ENCODE measurements around the gene GOLGB1.
"Not testable (repeated sequence)": the region's sequence is repeated elsewhere in the genome, so short reads cannot be mapped to it uniquely, and the experiment has no call there.

The GOLGB1 gene

DNA sequence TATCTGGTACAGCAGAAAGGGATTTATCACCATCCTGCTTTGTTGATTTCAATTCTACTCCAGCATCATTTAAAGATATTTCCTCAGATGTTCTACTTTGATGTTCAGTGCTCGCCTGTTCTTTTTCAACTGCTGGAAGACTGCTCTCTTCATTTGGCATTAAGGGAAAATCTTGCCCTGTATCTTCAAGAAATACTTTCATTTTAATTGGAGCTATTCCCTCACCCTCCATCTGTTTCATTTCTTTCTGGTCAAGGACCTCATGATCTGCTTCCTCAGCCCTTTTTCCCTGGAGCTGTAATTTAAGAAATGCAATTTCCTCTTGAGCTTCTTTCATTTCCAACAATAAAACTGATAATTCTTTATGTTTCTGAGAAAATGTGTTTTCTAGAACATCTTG lies 51.1 kb downstream of the GOLGB1 start:
- ChIA-PET CTCF (no interaction called here), POLR2A (no interaction called here)
- TF ChIP-seq, protein P1, sequence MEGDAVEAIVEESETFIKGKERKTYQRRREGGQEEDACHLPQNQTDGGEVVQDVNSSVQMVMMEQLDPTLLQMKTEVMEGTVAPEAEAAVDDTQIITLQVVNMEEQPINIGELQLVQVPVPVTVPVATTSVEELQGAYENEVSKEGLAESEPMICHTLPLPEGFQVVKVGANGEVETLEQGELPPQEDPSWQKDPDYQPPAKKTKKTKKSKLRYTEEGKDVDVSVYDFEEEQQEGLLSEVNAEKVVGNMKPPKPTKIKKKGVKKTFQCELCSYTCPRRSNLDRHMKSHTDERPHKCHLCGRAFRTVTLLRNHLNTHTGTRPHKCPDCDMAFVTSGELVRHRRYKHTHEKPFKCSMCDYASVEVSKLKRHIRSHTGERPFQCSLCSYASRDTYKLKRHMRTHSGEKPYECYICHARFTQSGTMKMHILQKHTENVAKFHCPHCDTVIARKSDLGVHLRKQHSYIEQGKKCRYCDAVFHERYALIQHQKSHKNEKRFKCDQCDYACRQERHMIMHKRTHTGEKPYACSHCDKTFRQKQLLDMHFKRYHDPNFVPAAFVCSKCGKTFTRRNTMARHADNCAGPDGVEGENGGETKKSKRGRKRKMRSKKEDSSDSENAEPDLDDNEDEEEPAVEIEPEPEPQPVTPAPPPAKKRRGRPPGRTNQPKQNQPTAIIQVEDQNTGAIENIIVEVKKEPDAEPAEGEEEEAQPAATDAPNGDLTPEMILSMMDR (IDR thresholded peaks at IDR 0.05; ENCODE audit: insufficient read depth, low read length, missing control alignments) = no peak
- DNase-seq (ENCODE audit: low read depth, low spot score) = no peak
- H3K4me3 ChIP-seq (ENCODE audit: low read depth, low read length) = no peak overlapping the region

DNA sequence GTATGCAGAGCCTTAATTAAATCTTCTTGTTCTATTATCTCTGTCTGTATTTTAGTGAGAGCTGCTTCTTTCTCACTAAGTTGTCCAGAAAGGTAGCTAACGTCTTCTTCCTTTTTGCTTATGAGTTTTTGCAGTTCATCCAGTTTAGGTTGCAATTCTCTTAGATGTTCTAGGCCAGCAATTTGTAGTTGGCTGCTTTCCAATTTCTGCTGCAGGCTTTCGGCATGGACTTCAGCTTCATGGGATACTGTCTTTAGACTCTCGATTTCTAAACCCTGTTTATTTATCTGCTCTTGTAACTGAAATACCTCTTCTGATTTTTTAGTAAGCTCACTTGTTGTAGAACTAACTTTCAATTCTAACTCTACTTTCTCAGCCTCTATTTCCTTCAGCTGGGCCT lies 53.4 kb downstream of the GOLGB1 start:
- TF ChIP-seq, protein P1 (IDR thresholded peaks at IDR 0.05; ENCODE audit: insufficient read depth, low read length, missing control alignments) = no peak
- CTCF ChIA-PET = interaction anchor here (1.0 to 1.8 kb wide), 3 partner anchors 10 to 31 kb away, joined by 3 to 5 read pairs (median 5); no protein-coding TSS in a partner anchor
- H3K4me3 ChIP-seq (ENCODE audit: low read depth, low read length) = no peak overlapping the region
- DNase-seq (ENCODE audit: low read depth, low spot score) = no peak
- POLR2A ChIA-PET = interaction anchor here (0.6 kb wide), 1 partner anchor 19 kb away, joined by 3 read pairs; no protein-coding TSS in a partner anchor

DNA sequence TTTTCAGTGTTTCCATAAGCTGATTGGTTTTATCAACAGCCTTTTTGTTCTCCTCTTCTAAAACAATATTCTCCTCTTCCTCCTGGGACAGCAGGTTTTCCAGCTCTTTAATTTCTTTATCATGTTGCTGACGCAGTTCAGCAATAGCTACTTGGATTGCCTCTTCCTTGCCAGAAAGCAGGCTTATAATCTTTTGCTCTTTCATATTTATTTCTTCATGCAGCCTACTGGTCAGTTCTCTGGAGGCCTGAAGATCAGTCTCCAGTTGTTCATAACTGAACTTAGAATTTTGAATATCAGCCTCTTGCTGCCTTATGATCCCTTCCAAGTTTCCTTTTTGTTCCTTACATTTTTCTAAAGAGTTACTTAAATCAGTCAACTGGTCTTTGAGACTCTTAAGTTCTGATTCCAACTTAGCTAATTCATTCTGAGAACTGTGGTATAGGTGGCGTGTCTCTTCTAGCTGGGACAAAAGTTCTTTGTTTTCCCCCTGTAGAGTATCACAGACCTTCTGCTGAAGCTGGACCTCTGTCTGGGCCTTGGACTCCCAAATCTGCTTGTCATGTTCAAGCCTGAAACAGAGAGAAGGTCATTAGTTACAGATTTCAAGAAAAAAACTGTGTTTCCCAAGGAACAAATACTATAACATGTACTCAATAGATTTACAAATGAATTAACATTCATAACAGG lies 57.4 kb downstream of the GOLGB1 start:
- TF ChIP-seq, protein P1 (IDR thresholded peaks at IDR 0.05; ENCODE audit: insufficient read depth, low read length, missing control alignments) = no peak
- no peak for DNase-seq (ENCODE audit: low read depth, low spot score)
- POLR2A ChIA-PET = no interaction called here
- CTCF ChIA-PET = no interaction called here
- H3K4me3 ChIP-seq (ENCODE audit: low read depth, low read length) = no peak overlapping the region

DNA sequence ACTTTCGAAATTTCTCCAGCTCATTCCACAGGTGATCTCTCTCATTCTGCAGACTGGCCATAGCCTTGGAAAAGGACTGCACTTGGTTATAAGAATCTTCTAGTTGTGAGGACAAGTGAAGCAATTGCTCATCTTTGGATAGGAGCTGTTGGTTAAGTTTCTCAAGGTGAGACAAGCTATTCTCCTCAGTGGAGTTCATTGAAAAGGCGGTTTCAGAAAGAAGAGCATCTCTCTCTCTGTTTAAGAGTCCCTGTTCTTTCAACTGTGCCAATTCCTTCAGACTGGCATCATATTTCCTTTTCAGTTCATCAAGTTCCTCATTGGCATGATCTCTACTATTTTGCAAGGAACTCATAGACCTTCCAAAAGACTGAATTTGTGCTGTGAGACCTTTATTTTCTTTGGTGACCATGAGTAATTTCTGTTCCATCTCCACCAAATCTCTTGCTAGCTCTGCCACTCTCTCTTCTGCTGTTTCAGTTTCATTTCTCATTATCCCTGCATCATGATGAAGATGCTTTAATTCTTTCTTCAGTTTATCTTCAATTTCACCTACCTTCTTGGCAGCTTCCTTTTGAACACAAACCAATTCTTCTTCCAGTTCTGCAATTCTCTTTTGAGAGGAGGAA lies 58.6 kb downstream of the GOLGB1 start:
- H3K4me3 ChIP-seq (ENCODE audit: low read depth, low read length) = no peak overlapping the region
- CTCF ChIA-PET = no interaction called here
- TF ChIP-seq, protein P1 (IDR thresholded peaks at IDR 0.05; ENCODE audit: insufficient read depth, low read length, missing control alignments) = no peak
- no peak for DNase-seq (ENCODE audit: low read depth, low spot score)
- POLR2A ChIA-PET = interaction anchor here (0.7 kb wide), 1 partner anchor 11 kb away, joined by 3 read pairs; no protein-coding TSS in a partner anchor

DNA sequence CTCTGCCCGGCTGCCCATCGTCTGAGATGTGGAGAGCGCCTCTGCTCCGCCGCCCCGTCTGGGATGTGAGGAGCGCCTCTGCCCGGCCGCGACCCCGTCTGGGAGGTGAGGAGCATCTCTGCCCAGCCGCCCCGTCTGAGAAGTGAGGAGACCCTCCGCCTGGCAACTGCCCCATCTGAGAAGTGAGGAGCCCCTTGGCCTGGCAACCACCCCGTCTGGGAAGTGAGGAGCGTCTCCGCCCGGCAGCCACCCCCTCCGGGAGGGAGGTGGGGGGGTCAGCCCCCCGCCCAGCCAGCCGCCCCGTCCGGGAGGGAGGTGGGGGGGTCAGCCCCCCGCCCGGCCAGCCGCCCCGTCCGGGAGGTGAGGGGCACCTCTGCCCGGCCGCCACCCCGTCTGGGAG lies 60.8 kb downstream of the GOLGB1 start:
- H3K4me3 ChIP-seq (ENCODE audit: low read depth, low read length); DNase-seq (ENCODE audit: low read depth, low spot score); CTCF ChIA-PET; POLR2A ChIA-PET: not testable (repeated sequence)

DNA sequence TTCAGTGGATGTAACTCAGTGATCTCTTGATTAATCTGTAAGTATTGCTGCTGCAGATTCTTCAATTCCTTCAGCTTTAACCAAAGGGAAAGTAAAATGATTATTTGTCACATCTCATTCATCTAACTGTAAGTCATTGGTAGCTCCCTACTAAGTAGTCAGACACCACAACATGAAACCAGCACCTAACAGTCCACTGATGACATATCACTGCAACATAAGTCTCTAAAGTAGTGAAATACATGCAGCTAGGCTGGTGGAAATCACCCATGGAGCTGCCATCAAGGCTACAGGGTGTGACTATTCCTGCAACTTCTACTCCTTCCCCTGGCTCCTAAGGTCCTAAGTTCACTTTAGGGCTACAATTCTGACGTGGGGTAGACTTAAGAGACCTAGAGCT lies 67.7 kb downstream of the GOLGB1 start:
- TF ChIP-seq, protein P1 (IDR thresholded peaks at IDR 0.05; ENCODE audit: insufficient read depth, low read length, missing control alignments) = no peak
- no peak overlapping the region for H3K4me3 ChIP-seq (ENCODE audit: low read depth, low read length)
- POLR2A ChIA-PET = no interaction called here
- no peak for DNase-seq (ENCODE audit: low read depth, low spot score)
- CTCF ChIA-PET = no interaction called here

DNA sequence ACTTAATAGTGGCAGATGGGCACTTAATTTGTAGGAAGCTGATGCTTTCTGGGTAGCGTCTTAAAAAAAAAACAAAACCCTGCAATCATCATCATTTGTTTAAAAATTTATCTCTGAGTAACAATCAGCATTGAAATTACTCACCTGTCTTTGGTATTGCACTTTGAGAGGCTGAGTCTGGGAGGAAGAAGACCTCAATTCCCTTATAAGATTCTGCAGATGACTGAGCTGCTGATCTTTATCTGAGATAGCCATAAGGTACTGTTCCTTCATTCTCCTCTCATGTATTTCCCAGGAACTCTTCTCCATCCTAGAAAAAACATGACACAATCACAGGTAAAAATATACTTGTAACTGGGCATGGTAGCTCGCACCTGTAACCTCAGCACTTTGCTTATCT lies 72.4 kb downstream of the GOLGB1 start:
- DNase-seq (ENCODE audit: low read depth, low spot score) = no peak
- TF ChIP-seq, protein P1 (IDR thresholded peaks at IDR 0.05; ENCODE audit: insufficient read depth, low read length, missing control alignments) = no peak
- POLR2A ChIA-PET = no interaction called here
- CTCF ChIA-PET = no interaction called here
- no peak overlapping the region for H3K4me3 ChIP-seq (ENCODE audit: low read depth, low read length)

All from AG04449 (cell line).